ENCODE results near the gene PSEN2.

The PSEN2 gene

GRCh38 chr1:226886122-226886901 lies 15.9 kb downstream of the PSEN2 start:
- no peak for DNase-seq (ENCODE audit: low spot score)

DNA sequence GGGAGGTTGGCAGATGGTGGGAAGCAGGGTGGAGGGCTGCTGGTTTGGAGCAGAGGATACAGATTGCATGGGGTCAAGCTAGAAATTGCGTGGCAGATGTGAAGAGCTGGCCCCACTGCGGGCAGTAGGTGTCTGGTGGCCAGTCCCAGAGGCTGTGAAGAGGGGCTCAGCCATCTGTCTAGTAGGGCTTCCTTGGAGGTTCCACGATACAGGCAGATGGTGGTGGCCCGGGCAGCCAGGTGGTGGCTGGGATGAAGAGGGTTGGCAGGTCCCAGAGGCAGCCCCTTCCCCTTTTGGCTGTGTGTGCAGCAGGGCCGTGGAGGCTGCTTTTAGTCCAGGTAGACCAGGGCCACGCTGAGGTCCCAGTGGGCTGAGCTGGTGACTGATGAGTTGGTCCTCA lies 16.6 kb downstream of the PSEN2 start:
- DNase-seq (ENCODE audit: low spot score): no peak

DNA sequence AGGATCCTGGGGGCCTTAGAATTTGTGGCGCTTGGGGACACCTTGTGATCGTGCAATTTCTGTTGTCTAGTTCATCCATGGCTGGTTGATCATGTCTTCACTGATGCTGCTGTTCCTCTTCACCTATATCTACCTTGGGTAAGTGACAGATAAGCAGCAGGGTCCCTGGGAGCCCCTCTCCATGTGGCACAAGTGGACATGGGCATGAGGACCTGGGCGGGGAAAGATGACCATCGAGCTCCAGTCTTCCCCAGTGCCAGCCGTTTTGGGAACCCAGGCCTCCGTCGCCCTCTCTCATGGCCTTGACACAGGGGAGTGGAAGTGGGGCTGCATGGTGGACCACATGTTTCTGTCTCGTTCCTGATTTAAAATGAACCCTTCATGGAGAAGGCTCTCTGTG lies 17.6 kb downstream of the PSEN2 start:
- no peak for DNase-seq (ENCODE audit: low spot score)

- DNase-seq (ENCODE audit: low spot score): no peak
These were observed 18.4 kb downstream of the PSEN2 start for GRCh38 chr1:226888816-226889215.

DNA sequence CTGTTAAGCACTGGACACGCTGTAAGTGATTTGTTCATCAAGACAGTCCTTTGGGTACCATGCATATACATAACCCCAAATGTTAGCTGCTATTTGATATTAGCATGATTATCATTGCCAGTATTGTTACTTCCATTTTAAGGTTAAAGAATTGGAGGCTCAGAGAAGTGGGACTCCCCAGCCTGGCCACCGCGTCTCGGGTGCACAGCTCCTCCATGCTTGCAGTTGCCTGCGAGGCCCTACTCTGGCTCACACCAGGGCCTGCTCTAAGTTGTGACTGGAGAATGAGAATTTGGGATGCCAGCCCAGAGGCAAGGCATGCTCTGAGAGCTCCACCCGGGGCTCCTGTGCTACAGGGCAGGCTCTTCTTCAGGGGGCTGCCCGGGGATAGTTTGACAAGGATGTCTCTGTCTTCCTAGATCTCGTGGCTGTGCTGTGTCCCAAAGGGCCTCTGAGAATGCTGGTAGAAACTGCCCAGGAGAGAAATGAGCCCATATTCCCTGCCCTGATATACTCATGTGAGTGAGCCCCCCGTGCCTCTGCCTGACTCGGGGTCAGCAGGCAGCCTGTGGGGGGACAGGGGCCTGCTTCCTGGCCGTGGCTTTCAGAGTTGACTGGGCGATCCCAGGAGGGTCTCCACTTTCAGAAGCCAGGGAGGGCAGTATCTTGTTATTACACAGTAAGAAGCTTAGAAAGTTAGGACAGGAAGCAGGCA lies 19.4 kb downstream of the PSEN2 start:
- no peak for DNase-seq (ENCODE audit: low spot score)

GRCh38 chr1:226890331-226891108 lies 20.1 kb downstream of the PSEN2 start:
- no peak for DNase-seq (ENCODE audit: low spot score)

DNA sequence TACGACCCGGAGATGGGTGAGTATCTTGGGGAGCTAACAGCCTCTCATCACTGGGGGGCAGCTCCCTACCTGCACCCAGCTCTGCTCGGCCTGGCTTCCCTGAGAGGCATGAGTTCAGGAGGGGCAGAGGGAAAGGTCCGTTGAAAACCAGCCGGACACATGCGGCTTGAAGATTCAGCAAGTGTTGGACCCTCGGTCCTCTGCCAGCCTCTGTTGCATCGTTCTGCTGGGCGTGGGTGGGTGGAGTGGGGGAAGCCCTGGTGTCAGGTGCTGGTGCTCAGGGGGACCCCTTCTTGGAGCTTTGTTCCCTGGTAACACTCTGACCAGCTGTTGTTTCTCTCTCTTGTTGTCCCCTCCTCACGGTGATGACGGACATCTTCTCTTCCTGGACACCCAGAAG lies 20.9 kb downstream of the PSEN2 start:
- DNase-seq (ENCODE audit: low spot score): no peak

- DNase-seq (ENCODE audit: low spot score): no peak
These were observed 21.6 kb downstream of the PSEN2 start for GRCh38 chr1:226891846-226892523.

DNA sequence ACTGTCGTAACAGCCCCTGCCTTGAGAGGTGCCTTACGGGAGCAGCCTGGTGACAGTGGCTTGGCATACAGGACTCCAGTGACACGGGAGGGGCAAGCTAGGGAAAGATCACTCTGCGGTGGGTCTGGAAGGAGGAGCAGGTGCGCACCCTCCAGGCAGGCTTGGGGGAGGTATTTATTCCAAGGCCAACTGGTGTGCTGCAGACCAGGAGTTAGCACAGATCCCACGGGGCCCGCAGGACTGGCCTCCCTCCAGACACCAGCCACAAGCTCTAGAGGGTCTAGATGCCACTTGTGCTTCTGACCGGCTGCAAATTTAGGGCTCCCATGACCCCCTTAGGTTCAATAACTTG lies 22.1 kb downstream of the PSEN2 start:
- DNase-seq (ENCODE audit: low spot score): no peak

- DNase-seq (ENCODE audit: low spot score): no peak
These were observed 23.5 kb downstream of the PSEN2 start for GRCh38 chr1:226893936-226894335.

- DNase-seq (ENCODE audit: low spot score): no peak
These were observed 24.4 kb downstream of the PSEN2 start for GRCh38 chr1:226894826-226895225.

DNA sequence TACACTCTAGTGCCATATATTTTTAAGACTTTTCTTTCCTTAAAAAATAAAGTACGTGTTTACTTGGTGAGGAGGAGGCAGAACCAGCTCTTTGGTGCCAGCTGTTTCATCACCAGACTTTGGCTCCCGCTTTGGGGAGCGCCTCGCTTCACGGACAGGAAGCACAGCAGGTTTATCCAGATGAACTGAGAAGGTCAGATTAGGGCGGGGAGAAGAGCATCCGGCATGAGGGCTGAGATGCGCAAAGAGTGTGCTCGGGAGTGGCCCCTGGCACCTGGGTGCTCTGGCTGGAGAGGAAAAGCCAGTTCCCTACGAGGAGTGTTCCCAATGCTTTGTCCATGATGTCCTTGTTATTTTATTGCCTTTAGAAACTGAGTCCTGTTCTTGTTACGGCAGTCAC lies 25.2 kb downstream of the PSEN2 start:
- DNase-seq (ENCODE audit: low spot score): no peak

GRCh38 chr1:226898246-226898645 lies 27.8 kb downstream of the PSEN2 start:
- no peak for DNase-seq (ENCODE audit: low spot score)

DNA sequence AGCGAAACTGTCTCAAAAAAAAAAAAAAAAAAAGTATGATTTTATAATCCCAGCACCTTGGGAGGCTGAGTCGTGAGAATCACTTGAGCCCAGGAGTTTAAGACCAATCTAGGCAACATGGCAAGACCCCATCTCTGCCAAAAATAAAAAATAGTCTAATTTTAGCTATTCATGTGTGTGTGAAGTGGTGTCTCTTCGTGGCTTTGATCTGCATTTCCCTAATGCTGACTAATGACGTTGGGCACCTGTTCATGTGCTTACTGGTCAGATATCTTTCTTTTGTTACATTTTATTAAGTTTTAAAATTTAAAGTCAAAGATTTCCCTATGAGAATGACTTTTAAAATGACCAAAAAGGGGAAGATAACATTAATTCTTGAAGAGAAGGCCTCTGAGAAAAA lies 31.0 kb downstream of the PSEN2 start:
- no peak for DNase-seq (ENCODE audit: low spot score)

- no peak for DNase-seq (ENCODE audit: low spot score)
These were observed 32.2 kb downstream of the PSEN2 start for GRCh38 chr1:226902601-226903000.

- DNase-seq (ENCODE audit: low spot score): no peak
These were observed 33.7 kb downstream of the PSEN2 start for GRCh38 chr1:226903819-226904716.

GRCh38 chr1:226904772-226905171 lies 34.4 kb downstream of the PSEN2 start:
- no peak for DNase-seq (ENCODE audit: low spot score)

DNA sequence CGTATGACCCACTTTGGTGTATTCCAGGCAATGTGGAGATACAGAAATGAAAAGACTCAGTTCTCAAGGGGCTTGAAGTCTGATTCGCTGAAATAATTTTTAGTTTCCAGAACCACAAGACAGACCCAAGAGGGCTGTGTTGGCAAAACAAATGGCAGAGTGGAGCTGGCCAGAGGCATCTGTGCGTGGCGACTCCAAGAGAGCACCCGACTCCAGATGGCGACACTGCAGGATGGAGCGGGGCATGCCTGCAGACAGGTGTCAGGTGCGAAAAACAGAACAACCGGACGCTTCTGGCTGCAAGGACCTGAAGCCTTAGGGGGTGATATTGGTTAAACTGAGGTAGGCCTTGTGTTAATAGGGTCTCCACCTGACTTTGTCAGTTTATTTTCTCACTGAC lies 38.0 kb downstream of the PSEN2 start:
- no peak for DNase-seq (ENCODE audit: low spot score)

- DNase-seq (ENCODE audit: low spot score): no peak
These were observed 38.5 kb downstream of the PSEN2 start for GRCh38 chr1:226908913-226909312.

DNA sequence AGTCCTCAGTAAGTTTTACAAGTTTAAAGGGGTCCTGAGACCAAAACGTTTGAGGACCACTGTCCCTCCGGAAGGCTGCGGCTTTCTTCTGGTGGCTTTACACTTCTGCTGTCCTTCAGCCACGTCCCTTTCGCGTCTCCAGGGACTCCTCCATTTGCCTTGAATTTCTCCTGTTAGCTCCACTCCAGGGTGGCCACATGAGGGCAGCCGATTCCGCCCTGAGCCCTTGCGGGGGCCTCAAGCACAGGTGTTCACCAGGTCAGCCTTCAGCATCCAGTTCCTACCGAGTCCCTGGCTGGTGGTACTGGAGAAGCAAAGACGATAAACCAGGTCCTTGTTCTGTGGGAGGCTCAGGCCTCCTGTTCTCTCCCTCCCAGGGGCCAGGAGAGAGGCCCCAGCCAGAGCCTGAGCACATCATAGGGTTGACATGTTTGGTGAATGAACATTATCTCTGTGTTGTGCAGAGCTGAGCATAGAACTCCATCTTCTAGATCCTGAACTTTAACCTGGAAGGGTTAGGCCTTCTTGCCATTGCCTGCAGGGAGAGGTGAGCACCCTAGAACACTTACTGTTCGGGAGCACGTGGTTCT lies 42.3 kb downstream of the PSEN2 start:
- DNase-seq (ENCODE audit: low spot score): peak; percentile 50

DNA sequence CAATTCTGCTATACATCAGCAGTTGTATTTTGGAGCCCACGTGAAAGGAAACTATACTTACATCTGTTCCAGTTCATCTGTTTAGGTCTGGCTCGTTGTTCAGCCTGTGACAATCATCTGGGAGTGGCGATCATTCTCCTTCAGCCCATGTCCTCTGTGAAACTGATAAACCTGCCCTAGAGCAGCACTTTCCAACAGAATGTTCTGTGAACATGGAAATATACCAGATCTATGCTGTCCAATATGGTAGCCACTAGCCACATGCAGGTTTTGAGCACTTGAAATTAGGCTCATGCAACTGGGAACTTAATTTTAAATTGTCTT lies 45.2 kb downstream of the PSEN2 start:
- DNase-seq (ENCODE audit: low spot score): no peak

Measured in activated CD4-positive, alpha-beta T cell treated with anti-CD3 and anti-CD28 coated beads, Interleukin-2, Interleukin-4, amounts not matched to agents 100 ng/mL and 50 ng/mL, durations not matched to agents 16 hours and 8 hours (primary cell).